GM19023 (cell line): ENCODE results near the gene EOMES.
"Not testable (repeated sequence)": the region's sequence is repeated elsewhere in the genome, so short reads cannot be mapped to it uniquely, and the experiment has no call there.

Experiments
- ATAC-seq: cut with Tn5 transposase; IDR thresholded peaks from one replicate; pipeline ENCODE4 v1.9.1; 2021; ENCODE audit warnings: mild to moderate bottlenecking, moderate library complexity; ENCODE audit not compliant: unreplicated experiment

Gene EOMES

GRCh38 chr3:27721717-27722564 lies at the start of gene EOMES:
Gene EOMES, minus strand, starts transcription at chr3:27722323. Its CDS starts 29 bp downstream, at chr3:27722294.
- peak; percentile 61 for ATAC-seq

GRCh38 chr3:27770384-27770783 lies 48.3 kb upstream of the EOMES start:
- ATAC-seq: not testable (repeated sequence)

- ATAC-seq: no peak
Observed at GRCh38 chr3:27767000-27767399, 44.9 kb upstream of the EOMES start.

- no peak for ATAC-seq
Observed at GRCh38 chr3:27758083-27758482, 36.0 kb upstream of the EOMES start.

GRCh38 chr3:27756877-27757276 lies 34.8 kb upstream of the EOMES start:
- no peak for ATAC-seq

GRCh38 chr3:27752926-27753325 lies 30.8 kb upstream of the EOMES start:
- ATAC-seq: no peak

- no peak for ATAC-seq
Observed at GRCh38 chr3:27749643-27750042, 27.5 kb upstream of the EOMES start.

GRCh38 chr3:27746838-27747237 lies 24.7 kb upstream of the EOMES start:
- ATAC-seq: no peak

GRCh38 chr3:27740854-27741253 lies 18.7 kb upstream of the EOMES start:
- no peak for ATAC-seq

GRCh38 chr3:27737091-27737490 lies 15.0 kb upstream of the EOMES start:
- no peak for ATAC-seq

GRCh38 chr3:27730774-27731659 lies 8.9 kb upstream of the EOMES start:
- ATAC-seq: no peak

- ATAC-seq: no peak
Observed at GRCh38 chr3:27729748-27730611, 7.9 kb upstream of the EOMES start.

GRCh38 chr3:27729325-27729724 lies 7.2 kb upstream of the EOMES start:
- ATAC-seq: no peak

- no peak for ATAC-seq
Observed at GRCh38 chr3:27728195-27729087, 6.3 kb upstream of the EOMES start.

- ATAC-seq: no peak
Observed at GRCh38 chr3:27726240-27726639, 4.1 kb upstream of the EOMES start.

GRCh38 chr3:27724459-27725197 lies 2.5 kb upstream of the EOMES start:
- no peak for ATAC-seq

GRCh38 chr3:27723815-27724458 lies 1.8 kb upstream of the EOMES start:
- ATAC-seq: no peak

GRCh38 chr3:27723456-27723814 lies 1.3 kb upstream of the EOMES start:
- no peak for ATAC-seq

- ATAC-seq: no peak
Observed at GRCh38 chr3:27723001-27723445, 900 bp upstream of the EOMES start.
